AG04450 (cell line): Measurements from ENCODE around the gene ZSWIM1. TPM values are rescaled to one million over a fixed set of nuclear protein-coding genes. Genes with fewer than 3 reads are reported as not detected.

ENCODE experiments used
- CTCF ChIA-PET: fragments of 300-600, 350-600 bp; formaldehyde crosslinking; extraction: SDS; loops from one replicate; lab custom pipeline; 2022; ENCODE audit warnings: antibody characterized with exemption, inconsistent platforms; lab: Charles Lee
- POLR2A ChIA-PET: fragments of 350-600 bp; formaldehyde crosslinking; extraction: SDS; loops from one replicate; lab custom pipeline; 2021; ENCODE audit warnings: antibody characterized with exemption, inconsistent platforms; lab: Yijun Ruan, JAX
- DNase-seq: peaks from one replicate; pipeline ENCODE4 v3.0.0-alpha.2; 2011; ENCODE audit warnings: low read depth, low spot score
- H3K27ac ChIP-seq: one replicate; pipeline ENCODE4 v1.5.1; 2012; ENCODE audit warnings: low read depth, low read length, control low read depth
- H3K27me3 ChIP-seq: one replicate; pipeline ENCODE4 v1.6.0; 2012; ENCODE audit warnings: low read length; ENCODE audit not compliant: control insufficient read depth, insufficient read depth
- H3K4me3 ChIP-seq: 2 replicates; pipeline ENCODE4 v1.5.1; 2011; ENCODE audit warnings: mild to moderate bottlenecking, low read depth, low read length, control low read depth
- H3K9me3 ChIP-seq: 2 replicates; pipeline ENCODE4 v1.5.1; 2012; ENCODE audit warnings: low read length; ENCODE audit not compliant: control insufficient read depth, insufficient read depth
- CTCF ChIP-seq: IDR thresholded peaks from 2 replicates; pipeline ENCODE4 v1.5.1; 2011; ENCODE audit warnings: low read depth, low read length, control low read depth, inconsistent platforms
- polyA plus RNA-seq: library from polyadenylated mRNA; depleted of rRNA; stranded (reverse); fragments of >200 nt; gene quantifications from 2 replicates; pipeline ENCODE4 v1.2.3, GENCODE V29; 2011

Gene ZSWIM1
- polyA plus RNA-seq, 1 experiment: 5.3 TPM

GRCh38 chr20:45913116-45913515, 32.1 kb downstream of the ZSWIM1 start:
- no peaks in the 10 kb centered on the region for H3K27me3 ChIP-seq
- DNase-seq: no peak
- ChIA-PET POLR2A (no interaction called here), CTCF (no interaction called here)
- no peaks in the 10 kb centered on the region; the same call in 1 of the 2 replicates for H3K9me3 ChIP-seq
- H3K27ac ChIP-seq: no peak overlapping the region
- no peak for TF ChIP-seq CTCF
- no peak overlapping the region for H3K4me3 ChIP-seq

DNA sequence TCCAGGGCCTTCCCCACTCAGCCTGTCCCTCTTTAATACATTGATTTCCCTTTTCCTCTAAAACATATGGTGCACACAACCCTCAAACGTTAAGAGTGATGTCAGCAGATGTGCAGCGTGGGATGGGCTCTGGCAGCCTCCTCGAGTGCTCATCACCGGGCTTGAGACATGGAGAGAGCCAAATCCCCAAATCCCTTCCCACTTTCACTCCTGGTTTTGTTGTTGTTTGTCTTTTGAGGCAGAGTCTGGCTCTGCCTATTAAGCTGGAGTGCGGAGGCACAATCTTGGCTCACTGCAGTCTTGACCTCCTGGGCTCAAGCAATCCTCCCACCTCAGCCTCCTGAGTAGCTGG, 36.7 kb downstream of the ZSWIM1 start:
- H3K27ac ChIP-seq: peak overlapping the region; percentile 76
- TF ChIP-seq CTCF: no peak
- ChIA-PET POLR2A (interaction anchor here (1.1 to 3.5 kb wide), 3 partner anchors 12 to 54 kb away, joined by 3 to 36 read pairs (median 5); partner anchors contain the start of genes PCIF1 and ZNF335), CTCF (interaction anchor here (2.7 kb wide), 1 partner anchor 52 kb away, joined by 12 read pairs; no protein-coding TSS in a partner anchor)
- no peak overlapping the region for H3K4me3 ChIP-seq
- no peaks in the 10 kb centered on the region for H3K27me3 ChIP-seq
- no peaks in the 10 kb centered on the region for H3K9me3 ChIP-seq
- no peak for DNase-seq

GRCh38 chr20:45918182-45918737, 37.2 kb downstream of the ZSWIM1 start:
- Histone ChIP-seq H3K9me3 (no peaks in the 10 kb centered on the region), H3K4me3 (no peak overlapping the region), H3K27me3 (no peaks in the 10 kb centered on the region), H3K27ac (peak overlapping the region; percentile 76)
- ChIA-PET CTCF (interaction anchor here (2.7 kb wide), 1 partner anchor 51 kb away, joined by 12 read pairs; no protein-coding TSS in a partner anchor), POLR2A (interaction anchor here (1.1 to 3.5 kb wide), 3 partner anchors 13 to 53 kb away, joined by 3 to 36 read pairs (median 5); partner anchors contain the start of genes PCIF1 and ZNF335)
- TF ChIP-seq CTCF: no peak
- no peak for DNase-seq

DNA sequence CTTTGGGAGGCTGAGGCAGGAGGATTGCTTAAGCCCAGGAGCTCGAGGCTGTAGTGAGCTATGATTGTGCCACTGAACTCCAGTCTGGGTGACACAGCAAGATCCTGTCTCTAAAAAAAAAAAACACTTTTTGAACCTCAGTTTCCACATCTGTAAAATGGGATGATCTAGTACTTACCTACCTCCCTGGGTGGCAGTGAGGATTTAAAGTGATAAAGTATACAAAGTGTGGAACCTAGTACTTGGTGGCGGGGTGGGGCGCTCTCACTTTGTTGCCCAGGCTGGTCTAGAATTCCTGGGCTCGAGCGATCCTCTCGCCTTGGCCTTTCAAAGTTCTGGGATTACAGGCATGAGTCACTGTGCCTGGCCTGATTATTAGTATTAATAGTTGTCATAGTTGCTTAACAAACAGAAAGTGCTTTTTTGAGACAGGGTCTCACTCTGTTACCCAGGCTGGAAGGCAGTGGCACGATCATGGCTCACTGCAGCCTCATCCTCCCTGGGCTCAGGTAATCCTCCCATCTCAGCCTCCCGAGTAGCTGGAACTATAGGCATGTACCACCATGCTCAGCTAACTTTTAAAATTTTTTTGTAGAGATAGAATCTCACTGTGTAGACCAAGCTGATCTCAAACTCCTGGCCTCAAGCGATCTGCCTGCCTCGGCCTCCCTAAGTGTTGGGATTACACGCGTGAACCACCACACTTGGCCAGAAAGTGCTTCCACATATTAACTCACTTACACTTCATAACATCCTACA, 37.9 kb downstream of the ZSWIM1 start:
- Histone ChIP-seq H3K4me3 (no peak overlapping the region), H3K27ac (peak overlapping the region; percentile 76), H3K27me3 (no peaks in the 10 kb centered on the region), H3K9me3 (no peaks in the 10 kb centered on the region)
- no peak for TF ChIP-seq CTCF
- DNase-seq: no peak
- CTCF ChIA-PET: interaction anchor here (2.7 kb wide), 1 partner anchor 51 kb away, joined by 12 read pairs; no protein-coding TSS in a partner anchor
- POLR2A ChIA-PET: interaction anchor here (0.6 to 3.5 kb wide), 9 partner anchors 8 to 52 kb away, joined by 3 to 36 read pairs (median 6); partner anchors contain the start of genes PCIF1 and ZNF335
